Smooth muscle cell (in vitro differentiated cells): ENCODE measurements around the gene ST8SIA1. TPM values are rescaled to one million over a fixed set of nuclear protein-coding genes. Genes with fewer than 3 reads are reported as not detected.

ENCODE experiments used
- DNase-seq: peaks from one replicate; lab custom pipeline; 2025; ENCODE audit not compliant: unreplicated experiment; lab: John Stamatoyannopoulos, UW
- H2AFZ ChIP-seq: fragments of 200-600 bp; sonication (generic); 2 replicates; pipeline ENCODE4 v1.6.0; 2016; ENCODE audit warnings: antibody characterized with exemption, low read depth, mild to moderate bottlenecking
- H3F3A ChIP-seq: fragments of 200-600 bp; sonication (generic); 2 replicates; pipeline ENCODE4 v1.6.0; 2017; ENCODE audit warnings: antibody characterized with exemption, low read depth
- H3K27ac ChIP-seq: fragments of 200-600 bp; sonication (generic); 2 replicates; pipeline ENCODE4 v1.5.1; 2016; ENCODE audit warnings: low read depth, mild to moderate bottlenecking
- H3K27me3 ChIP-seq: fragments of 200-600 bp; sonication (generic); 2 replicates; pipeline ENCODE4 v1.6.1; 2016; ENCODE audit warnings: low read depth, mild to moderate bottlenecking
- H3K36me3 ChIP-seq: fragments of 200-600 bp; sonication (generic); 2 replicates; pipeline ENCODE4 v1.5.1; 2016; ENCODE audit warnings: low read depth
- H3K4me1 ChIP-seq: fragments of 200-600 bp; sonication (generic); 2 replicates; pipeline ENCODE4 v1.5.1; 2016; ENCODE audit warnings: low read depth
- H3K4me2 ChIP-seq: fragments of 200-600 bp; sonication (generic); 2 replicates; pipeline ENCODE4 v1.6.0; 2016; ENCODE audit warnings: mild to moderate bottlenecking
- H3K4me3 ChIP-seq: fragments of 200-600 bp; sonication (generic); 2 replicates; pipeline ENCODE4 v1.5.1; 2016; ENCODE audit warnings: mild to moderate bottlenecking
- H3K79me2 ChIP-seq: fragments of 200-600 bp; sonication (generic); 2 replicates; pipeline ENCODE4 v1.6.0; 2016; ENCODE audit warnings: low read depth, mild to moderate bottlenecking
- H3K9ac ChIP-seq: fragments of 200-600 bp; sonication (generic); 2 replicates; pipeline ENCODE4 v1.6.0; 2016; ENCODE audit warnings: low read depth
- H3K9me3 ChIP-seq: fragments of 200-600 bp; sonication (generic); replicated peaks from 2 replicates; pipeline ENCODE4 v1.5.1; 2016; ENCODE audit warnings: low read depth
- H4K20me1 ChIP-seq: fragments of 200-600 bp; sonication (generic); 2 replicates; pipeline ENCODE4 v1.6.0; 2016; ENCODE audit warnings: low read depth
- WGBS: methylation state at CpG from one replicate; pipeline ENCODE4 v1.1.7; 2016; ENCODE audit warnings: low lambda C conversion rate; 5-methylcytosine and 5-hydroxymethylcytosine counted together
- polyA plus RNA-seq: library from polyadenylated mRNA; unstranded; fragments of >200 nt; fragmentation: Nextera tagmentation; extraction: Ambion mirVana; gene quantifications from 2 replicates; pipeline ENCODE4 v1.2.1, GENCODE V29; 2016
- total RNA-seq: library from RNA; depleted of rRNA; stranded (reverse); fragments of >200 nt; gene quantifications from 2 replicates; pipeline ENCODE4 v1.2.3, GENCODE V29; 2014
- TF ChIP-seq, protein P1 (sequence below): fragments of 200-600 bp; sonication (generic); IDR thresholded peaks from 2 replicates; pipeline ENCODE4 v1.5.1; 2017; ENCODE audit warnings: borderline replicate concordance, mild to moderate bottlenecking, antibody characterized with exemption; ENCODE audit not compliant: insufficient read depth, poor library complexity, severe bottlenecking

ST8SIA1 gene
- total and polyA plus RNA-seq, 2 experiments from 2014 or later, result 3.7 to 5.3 TPM

DNA sequence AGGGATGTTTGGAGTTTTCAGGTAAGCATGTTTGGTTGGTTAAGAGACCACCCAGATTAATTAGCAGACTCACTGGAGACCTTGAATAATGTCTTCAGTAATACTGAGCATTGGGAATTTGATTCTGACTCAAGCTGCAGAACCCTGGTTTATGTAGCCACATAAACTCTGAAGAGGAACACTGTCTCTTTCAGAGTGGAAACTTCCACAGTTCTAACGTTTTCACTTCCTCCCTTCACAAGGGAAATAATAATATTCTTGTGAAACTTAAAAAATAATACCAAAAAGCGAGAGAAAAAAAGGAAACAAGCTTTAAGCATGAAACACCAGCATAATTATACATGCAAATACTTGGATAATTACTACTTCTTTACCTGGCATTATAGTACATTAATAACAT is 40.0 kb upstream of the ST8SIA1 start:
- no peaks in the 10 kb centered on the region for H4K20me1 ChIP-seq
- no peak overlapping the region for H3K27ac ChIP-seq
- TF ChIP-seq, protein P1, sequence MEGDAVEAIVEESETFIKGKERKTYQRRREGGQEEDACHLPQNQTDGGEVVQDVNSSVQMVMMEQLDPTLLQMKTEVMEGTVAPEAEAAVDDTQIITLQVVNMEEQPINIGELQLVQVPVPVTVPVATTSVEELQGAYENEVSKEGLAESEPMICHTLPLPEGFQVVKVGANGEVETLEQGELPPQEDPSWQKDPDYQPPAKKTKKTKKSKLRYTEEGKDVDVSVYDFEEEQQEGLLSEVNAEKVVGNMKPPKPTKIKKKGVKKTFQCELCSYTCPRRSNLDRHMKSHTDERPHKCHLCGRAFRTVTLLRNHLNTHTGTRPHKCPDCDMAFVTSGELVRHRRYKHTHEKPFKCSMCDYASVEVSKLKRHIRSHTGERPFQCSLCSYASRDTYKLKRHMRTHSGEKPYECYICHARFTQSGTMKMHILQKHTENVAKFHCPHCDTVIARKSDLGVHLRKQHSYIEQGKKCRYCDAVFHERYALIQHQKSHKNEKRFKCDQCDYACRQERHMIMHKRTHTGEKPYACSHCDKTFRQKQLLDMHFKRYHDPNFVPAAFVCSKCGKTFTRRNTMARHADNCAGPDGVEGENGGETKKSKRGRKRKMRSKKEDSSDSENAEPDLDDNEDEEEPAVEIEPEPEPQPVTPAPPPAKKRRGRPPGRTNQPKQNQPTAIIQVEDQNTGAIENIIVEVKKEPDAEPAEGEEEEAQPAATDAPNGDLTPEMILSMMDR, result no peak

DNA sequence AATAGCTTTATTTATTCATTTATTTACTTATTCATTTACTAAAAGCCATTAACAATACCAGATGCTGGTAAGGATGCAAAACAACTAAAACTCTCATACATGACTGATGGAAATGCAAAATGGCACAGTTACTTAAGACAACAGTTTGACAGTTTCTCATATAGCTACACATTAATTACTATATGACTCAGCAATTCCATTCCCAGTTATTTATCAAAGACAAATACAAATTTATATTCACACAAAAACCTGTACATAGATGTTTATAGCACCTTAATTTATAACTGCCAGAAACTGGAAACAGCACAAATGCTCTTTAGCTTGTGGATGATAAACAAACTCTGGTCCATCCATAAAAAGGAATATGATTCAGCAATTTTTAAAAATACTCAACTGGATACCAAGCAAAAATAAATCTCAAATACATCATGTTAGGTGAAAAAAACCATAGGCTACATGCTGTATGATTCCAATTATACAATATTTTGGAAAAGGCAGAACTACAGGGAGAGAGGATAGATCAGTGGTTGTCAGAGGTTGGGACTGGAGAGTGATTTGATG is 37.9 kb upstream of the ST8SIA1 start:
- TF ChIP-seq, protein P1, result no peak
- H4K20me1 ChIP-seq, result no peaks in the 10 kb centered on the region
- H3K36me3 ChIP-seq, result no peaks in the 10 kb centered on the region
- no peak overlapping the region for H3K4me3 ChIP-seq
- no peak overlapping the region for H3K27ac ChIP-seq
- H2AFZ ChIP-seq, result no peak overlapping the region
- H3K27me3 ChIP-seq, result no peaks in the 10 kb centered on the region
- H3K9ac ChIP-seq, result no peak overlapping the region
- H3K79me2 ChIP-seq, result no peaks in the 10 kb centered on the region
- no peaks in the 10 kb centered on the region for H3K9me3 ChIP-seq
- H3K4me2 ChIP-seq, result no peak overlapping the region
- no peak for DNase-seq
- H3F3A ChIP-seq, result no peaks in the 10 kb centered on the region
- no peaks in the 10 kb centered on the region for H3K4me1 ChIP-seq

More for the DNA sequence above, 40.0 kb upstream of the ST8SIA1 start:
- no peak overlapping the region for H2AFZ ChIP-seq
- no peaks in the 10 kb centered on the region for H3K27me3 ChIP-seq
- DNase-seq, result no peak
- no peak overlapping the region for H3K9ac ChIP-seq
- no peaks in the 10 kb centered on the region for H3K79me2 ChIP-seq
- no peak overlapping the region for H3K4me2 ChIP-seq
- H3F3A ChIP-seq, result no peaks in the 10 kb centered on the region
- 77% methylated on average over 2 of the region's 2 CpGs for WGBS
- no peaks in the 10 kb centered on the region for H3K9me3 ChIP-seq
- H3K4me3 ChIP-seq, result no peak overlapping the region
- H3K36me3 ChIP-seq, result no peaks in the 10 kb centered on the region
- no peaks in the 10 kb centered on the region for H3K4me1 ChIP-seq

DNA sequence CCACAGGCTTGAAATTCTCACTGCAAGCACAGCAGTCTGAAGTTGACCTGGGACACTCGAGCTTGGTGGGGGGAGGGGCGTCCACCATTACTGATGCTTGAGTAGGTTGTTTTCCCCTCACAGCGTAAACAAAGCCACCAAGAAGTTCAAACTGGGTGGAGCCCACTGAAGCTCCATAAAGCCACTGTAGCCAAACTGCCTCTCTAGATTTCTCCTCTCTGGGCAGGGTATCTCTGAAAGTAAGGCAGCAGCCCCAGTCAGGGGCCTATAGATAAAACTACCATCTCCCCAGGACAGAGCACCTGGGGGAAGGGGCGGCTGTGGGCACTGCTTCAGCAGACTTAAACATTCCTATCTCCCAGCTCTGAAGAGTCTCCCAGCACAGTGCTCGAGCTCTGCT is 31.7 kb upstream of the ST8SIA1 start:
- Histone ChIP-seq H3F3A (no peaks in the 10 kb centered on the region), H3K27ac (no peak overlapping the region), H3K4me1 (no peaks in the 10 kb centered on the region), H3K79me2 (no peaks in the 10 kb centered on the region), H3K27me3 (no peaks in the 10 kb centered on the region), H3K4me3 (no peak overlapping the region), H3K4me2 (no peak overlapping the region), H3K36me3 (no peaks in the 10 kb centered on the region), H4K20me1 (no peaks in the 10 kb centered on the region), H2AFZ (no peak overlapping the region), H3K9ac (no peak overlapping the region), H3K9me3 (no peaks in the 10 kb centered on the region)
- WGBS, result 79% methylated on average over 5 of the region's 5 CpGs
- TF ChIP-seq, protein P1, result no peak
- DNase-seq, result no peak

DNA sequence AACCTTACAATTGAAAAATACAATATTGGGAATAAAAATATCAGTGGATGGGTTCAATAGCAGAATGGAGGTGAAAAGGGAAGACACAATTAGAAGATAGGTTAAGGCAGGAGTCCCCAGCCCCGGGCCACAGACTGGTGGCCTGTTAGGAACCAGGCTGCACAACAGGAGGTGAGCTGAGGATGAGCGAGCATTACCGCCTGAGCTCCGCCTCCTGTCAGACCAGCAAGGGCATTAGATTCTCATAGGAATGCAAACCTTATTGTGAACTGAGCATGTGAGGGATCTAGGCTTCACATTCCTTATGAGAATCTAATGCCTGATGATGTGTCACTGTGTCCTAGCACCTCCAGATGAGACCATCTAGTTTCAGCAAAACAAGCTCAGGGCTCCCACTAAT is 27.3 kb upstream of the ST8SIA1 start:
- Histone ChIP-seq H3K79me2 (no peaks in the 10 kb centered on the region), H3K36me3 (no peaks in the 10 kb centered on the region), H3K9me3 (no peaks in the 10 kb centered on the region), H3K27me3 (no peaks in the 10 kb centered on the region), H3K27ac (no peak overlapping the region), H3K4me3 (no peak overlapping the region), H3F3A (no peaks in the 10 kb centered on the region), H4K20me1 (no peaks in the 10 kb centered on the region), H3K4me1 (no peaks in the 10 kb centered on the region), H2AFZ (no peak overlapping the region), H3K4me2 (no peak overlapping the region), H3K9ac (no peak overlapping the region)
- DNase-seq, result no peak
- 66% methylated on average over 4 of the region's 4 CpGs for WGBS
- TF ChIP-seq, protein P1, result no peak
